Measurements from ENCODE around the gene GNG2.

DNA sequence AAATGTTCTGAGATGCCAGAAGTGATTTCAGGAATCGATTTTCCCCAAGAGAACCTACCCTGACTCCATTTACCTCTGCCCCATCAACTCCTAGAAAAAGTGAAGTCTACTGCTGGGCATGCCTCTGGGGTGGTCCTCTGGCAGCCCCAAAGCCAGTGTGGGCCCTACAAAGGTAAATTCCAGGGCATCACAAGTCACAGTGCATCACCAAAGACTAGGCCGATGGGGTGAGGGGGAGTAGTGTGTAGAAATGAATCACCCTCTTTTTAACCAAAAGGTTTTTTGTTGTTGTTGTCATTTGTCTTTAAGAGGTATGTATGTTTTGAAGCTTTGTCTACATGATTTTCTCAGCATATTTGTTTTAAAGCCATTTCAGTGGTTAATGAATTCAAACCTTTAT lies 82.6 kb downstream of the GNG2 start:
- TF ChIP-seq POLR2A (IDR thresholded peaks at IDR 0.05) = no peak
- TF ChIP-seq, protein P1, sequence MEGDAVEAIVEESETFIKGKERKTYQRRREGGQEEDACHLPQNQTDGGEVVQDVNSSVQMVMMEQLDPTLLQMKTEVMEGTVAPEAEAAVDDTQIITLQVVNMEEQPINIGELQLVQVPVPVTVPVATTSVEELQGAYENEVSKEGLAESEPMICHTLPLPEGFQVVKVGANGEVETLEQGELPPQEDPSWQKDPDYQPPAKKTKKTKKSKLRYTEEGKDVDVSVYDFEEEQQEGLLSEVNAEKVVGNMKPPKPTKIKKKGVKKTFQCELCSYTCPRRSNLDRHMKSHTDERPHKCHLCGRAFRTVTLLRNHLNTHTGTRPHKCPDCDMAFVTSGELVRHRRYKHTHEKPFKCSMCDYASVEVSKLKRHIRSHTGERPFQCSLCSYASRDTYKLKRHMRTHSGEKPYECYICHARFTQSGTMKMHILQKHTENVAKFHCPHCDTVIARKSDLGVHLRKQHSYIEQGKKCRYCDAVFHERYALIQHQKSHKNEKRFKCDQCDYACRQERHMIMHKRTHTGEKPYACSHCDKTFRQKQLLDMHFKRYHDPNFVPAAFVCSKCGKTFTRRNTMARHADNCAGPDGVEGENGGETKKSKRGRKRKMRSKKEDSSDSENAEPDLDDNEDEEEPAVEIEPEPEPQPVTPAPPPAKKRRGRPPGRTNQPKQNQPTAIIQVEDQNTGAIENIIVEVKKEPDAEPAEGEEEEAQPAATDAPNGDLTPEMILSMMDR (IDR thresholded peaks at IDR 0.05) = no peak
